ENCODE measurements around the gene SRPK1.

DNA sequence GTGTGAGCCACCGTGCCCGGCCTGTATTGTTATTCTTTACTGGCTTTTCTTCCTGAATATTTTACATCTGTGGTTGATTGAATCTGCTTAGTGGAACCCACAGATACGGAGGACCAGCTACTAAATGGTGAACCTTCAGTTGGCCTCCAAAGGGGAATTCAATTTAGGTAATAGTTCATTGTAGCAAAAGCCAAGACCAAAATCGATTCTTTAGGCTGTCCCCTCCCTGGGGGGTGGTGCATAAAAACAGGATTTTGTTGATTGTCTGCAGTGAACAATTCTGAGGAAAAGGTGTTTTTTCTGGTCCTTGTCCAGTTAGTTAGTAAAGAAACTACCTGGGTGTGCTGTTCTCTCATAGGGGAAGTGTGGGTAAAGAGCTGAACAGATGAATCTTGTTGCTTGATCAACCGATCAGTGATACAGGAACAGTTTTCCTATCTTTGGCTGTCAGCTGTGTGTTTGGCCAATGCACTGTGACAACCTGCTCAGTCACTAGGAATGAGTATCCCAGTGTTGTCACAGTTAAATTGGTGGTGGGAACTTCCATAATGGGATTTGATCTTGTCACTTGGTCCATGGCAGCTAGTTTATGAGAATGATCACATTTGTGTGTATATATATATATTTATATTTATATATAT is 96.2 kb downstream of the SRPK1 start:
- TF ChIP-seq, protein P1, sequence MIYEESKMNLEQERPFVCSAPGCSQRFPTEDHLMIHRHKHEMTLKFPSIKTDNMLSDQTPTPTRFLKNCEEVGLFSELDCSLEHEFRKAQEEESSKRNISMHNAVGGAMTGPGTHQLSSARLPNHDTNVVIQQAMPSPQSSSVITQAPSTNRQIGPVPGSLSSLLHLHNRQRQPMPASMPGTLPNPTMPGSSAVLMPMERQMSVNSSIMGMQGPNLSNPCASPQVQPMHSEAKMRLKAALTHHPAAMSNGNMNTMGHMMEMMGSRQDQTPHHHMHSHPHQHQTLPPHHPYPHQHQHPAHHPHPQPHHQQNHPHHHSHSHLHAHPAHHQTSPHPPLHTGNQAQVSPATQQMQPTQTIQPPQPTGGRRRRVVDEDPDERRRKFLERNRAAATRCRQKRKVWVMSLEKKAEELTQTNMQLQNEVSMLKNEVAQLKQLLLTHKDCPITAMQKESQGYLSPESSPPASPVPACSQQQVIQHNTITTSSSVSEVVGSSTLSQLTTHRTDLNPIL (CRISPR knock-in tag; IDR thresholded peaks at IDR 0.05; ENCODE audit: low read depth): no peak
- TF ChIP-seq ARNTL (CRISPR knock-in tag; IDR thresholded peaks at IDR 0.05; ENCODE audit: borderline replicate concordance, low read depth) (no peak), ZNF8 (CRISPR knock-in tag; IDR thresholded peaks at IDR 0.05) (no peak)
- TF ChIP-seq, protein P2, sequence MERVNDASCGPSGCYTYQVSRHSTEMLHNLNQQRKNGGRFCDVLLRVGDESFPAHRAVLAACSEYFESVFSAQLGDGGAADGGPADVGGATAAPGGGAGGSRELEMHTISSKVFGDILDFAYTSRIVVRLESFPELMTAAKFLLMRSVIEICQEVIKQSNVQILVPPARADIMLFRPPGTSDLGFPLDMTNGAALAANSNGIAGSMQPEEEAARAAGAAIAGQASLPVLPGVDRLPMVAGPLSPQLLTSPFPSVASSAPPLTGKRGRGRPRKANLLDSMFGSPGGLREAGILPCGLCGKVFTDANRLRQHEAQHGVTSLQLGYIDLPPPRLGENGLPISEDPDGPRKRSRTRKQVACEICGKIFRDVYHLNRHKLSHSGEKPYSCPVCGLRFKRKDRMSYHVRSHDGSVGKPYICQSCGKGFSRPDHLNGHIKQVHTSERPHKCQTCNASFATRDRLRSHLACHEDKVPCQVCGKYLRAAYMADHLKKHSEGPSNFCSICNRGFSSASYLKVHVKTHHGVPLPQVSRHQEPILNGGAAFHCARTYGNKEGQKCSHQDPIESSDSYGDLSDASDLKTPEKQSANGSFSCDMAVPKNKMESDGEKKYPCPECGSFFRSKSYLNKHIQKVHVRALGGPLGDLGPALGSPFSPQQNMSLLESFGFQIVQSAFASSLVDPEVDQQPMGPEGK (CRISPR knock-in tag; IDR thresholded peaks at IDR 0.05; ENCODE audit: borderline replicate concordance): no peak
